K562 (cell line): ENCODE measurements around the gene PRKCE. TPM values are rescaled to one million over a fixed set of nuclear protein-coding genes. Genes with fewer than 3 reads are reported as not detected.

Experiments used
- ATAC-seq: fragments of 200-7000 bp; cut with Tn5 transposase; 3 replicates; pipeline ENCODE4 v1.9.1; 2020; ENCODE audit warnings: moderate library complexity
- BruUV-seq: library from RNA; stranded (reverse); fragments of 400-500 nt; replicated peaks from 2 replicates; lab custom pipeline; 2021; lab: Mats Ljungman, UMichigan
- CTCF ChIA-PET: fragments of 300-600 bp; formaldehyde crosslinking; extraction: SDS; loops from one replicate; lab custom pipeline; 2021; ENCODE audit warnings: low intra/inter-chr PET ratio; lab: Yijun Ruan, JAX
- POLR2A ChIA-PET: fragments of 300-600, 350-650 bp; sonication (Branson Sonifier 250); formaldehyde crosslinking; extraction: SDS; loops from one replicate; lab custom pipeline; 2021; ENCODE audit warnings: antibody characterized with exemption, inconsistent platforms; lab: Yijun Ruan, JAX
- DNase-seq, 4 experiments: peaks; one replicate each; pipeline versions ENCODE4 v3.0.0 to v3.0.0-alpha.2; 2011 to 2018; ENCODE audit warnings: low spot score in 3 of 4, mixed read lengths in 3 of 4; ENCODE audit errors: extremely low read depth in 1 of 4
- FAIRE-seq: peaks from 2 replicates; lab custom pipeline; 2011; peaks lifted over from hg19 to GRCh38; lab: Jason Lieb, UNC
- H2AFZ ChIP-seq: 2 replicates; pipeline ENCODE4 v1.6.0; 2011; ENCODE audit warnings: low read depth, low read length, control low read depth, inconsistent platforms
- H3K27ac ChIP-seq: fragments of 200-600 bp; 3 replicates; pipeline ENCODE4 v1.8.0; 2011; ENCODE audit warnings: low read depth, mild to moderate bottlenecking, control low read depth, inconsistent platforms, low read length, moderate library complexity, mixed read lengths; ENCODE audit errors: extremely low read depth
- H3K27me3 ChIP-seq, 2 experiments: fragments of 300-600 bp in 1 of 2; 2 replicates in 1 of 2; 3 replicates in 1 of 2; pipeline versions ENCODE4 v1.6.0 to v1.8.0; 2011; ENCODE audit warnings: inconsistent platforms in 2 of 2, low read length in 2 of 2, mild to moderate bottlenecking in 1 of 2, mixed read lengths in 1 of 2, moderate library complexity in 1 of 2; ENCODE audit not compliant: control insufficient read depth in 2 of 2, insufficient read depth in 2 of 2
- H3K36me3 ChIP-seq: fragments of 300-600 bp; 3 replicates; pipeline ENCODE4 v1.8.0; 2011; ENCODE audit warnings: mild to moderate bottlenecking, low read length, inconsistent platforms; ENCODE audit not compliant: control insufficient read depth, insufficient read depth
- H3K4me1 ChIP-seq, 2 experiments: fragments of 200-600 bp in 1 of 2; replicated peaks in 1 of 2; 2 replicates in 1 of 2; 3 replicates in 1 of 2; pipeline versions ENCODE4 v1.5.1 to v1.8.0; 2011; ENCODE audit warnings: inconsistent platforms in 2 of 2, low read length in 2 of 2, mild to moderate bottlenecking in 1 of 2, mixed read lengths in 1 of 2, moderate library complexity in 1 of 2; ENCODE audit not compliant: control insufficient read depth in 2 of 2, insufficient read depth in 2 of 2
- H3K4me2 ChIP-seq: 2 replicates; pipeline ENCODE4 v1.6.1; 2011; ENCODE audit warnings: low read length, control low read depth, inconsistent platforms, mixed read lengths; ENCODE audit not compliant: insufficient read depth
- H3K4me3 ChIP-seq: fragments of 200-600 bp; sonication (generic), shearing (Covaris generic); 2 replicates; pipeline ENCODE4 v1.5.1; 2016; ENCODE audit warnings: control low read depth, inconsistent platforms
- H3K79me2 ChIP-seq: fragments of 200-600 bp; 3 replicates; pipeline ENCODE4 v1.8.0; 2011; ENCODE audit warnings: low read length, inconsistent platforms; ENCODE audit not compliant: control insufficient read depth, insufficient read depth
- H3K9ac ChIP-seq, 2 experiments: 2 replicates each; pipeline versions ENCODE4 v1.6.0 to v1.6.1; 2011; ENCODE audit warnings: low read depth in 2 of 2, low read length in 2 of 2, control low read depth in 1 of 2, inconsistent platforms in 1 of 2, mild to moderate bottlenecking in 1 of 2, mixed read lengths in 1 of 2; ENCODE audit not compliant: insufficient read depth in 1 of 2
- H3K9me1 ChIP-seq: one replicate; pipeline ENCODE4 v1.6.0; 2011; ENCODE audit warnings: inconsistent platforms, mild to moderate bottlenecking, low read length, moderate library complexity; ENCODE audit not compliant: control insufficient read depth, insufficient read depth
- H3K9me3 ChIP-seq: replicated peaks from 2 replicates; pipeline ENCODE4 v1.5.1; 2011; ENCODE audit warnings: low read depth, low read length, inconsistent platforms; ENCODE audit not compliant: control insufficient read depth, insufficient read depth
- H4K20me1 ChIP-seq: replicated peaks from 2 replicates; pipeline ENCODE4 v1.6.1; 2011; ENCODE audit warnings: low read length, inconsistent platforms, mixed read lengths; ENCODE audit not compliant: control insufficient read depth, insufficient read depth
- BCL6 ChIP-seq: fragments of 250-450 bp; sonication (Bioruptor Pico); IDR thresholded peaks from 2 replicates; pipeline ENCODE4 v1.4.0; 2020
- C11orf30 ChIP-seq: fragments of 450-650 bp; IDR thresholded peaks from 2 replicates; pipeline ENCODE4 v1.6.1; 2016; ENCODE audit warnings: low read depth, mild to moderate bottlenecking
- MAFG ChIP-seq: fragments of 450-650 bp; conservative IDR thresholded peaks from 2 replicates; pipeline ENCODE4 v1.6.1; 2016; ENCODE audit warnings: missing genetic modification characterization, missing compliant biosample characterization
- MAX ChIP-seq: sonication (generic); formaldehyde crosslinking; IDR thresholded peaks from 2 replicates; pipeline ENCODE4 v1.9.0; 2022; ENCODE audit warnings: mild to moderate bottlenecking, missing genetic modification reagents
- NFE2L1 ChIP-seq: fragments of 450-650 bp; IDR thresholded peaks from 2 replicates; pipeline ENCODE4 v1.6.1; 2016; ENCODE audit warnings: missing genetic modification characterization, low read depth, mild to moderate bottlenecking, missing compliant biosample characterization, moderate library complexity, borderline replicate concordance
- NR2C2 ChIP-seq, 2 experiments: fragments of 200-800 bp in 1 of 2; sonication (Bioruptor generic) in 1 of 2; sonication (generic) in 1 of 2; formaldehyde crosslinking in 1 of 2; IDR thresholded peaks; 2 replicates each; pipeline versions ENCODE4 v1.6.1 to v1.8.0; 2016 to 2022; ENCODE audit warnings: mild to moderate bottlenecking in 1 of 2, missing compliant biosample characterization in 1 of 2, missing genetic modification characterization in 1 of 2, missing genetic modification reagents in 1 of 2
- POLR3G ChIP-seq: IDR thresholded peaks from 2 replicates; pipeline ENCODE4 v1.6.1; 2011; ENCODE audit not compliant: insufficient read length, insufficient replicate concordance; ENCODE audit errors: extremely low read depth
- THRAP3 ChIP-seq: fragments of 450-650 bp; IDR thresholded peaks from 2 replicates; pipeline ENCODE4 v1.6.1; 2016; ENCODE audit warnings: mild to moderate bottlenecking, inconsistent platforms, borderline replicate concordance
- ZNF316 ChIP-seq: fragments of 450-650 bp; IDR thresholded peaks from 2 replicates; pipeline ENCODE4 v1.6.1; 2016
- whole genome bisulfite sequencing: fragments of 100-300 bp; shearing (Covaris generic); methylation state at CpG from one replicate; pipeline ENCODE4 v1.1.6; 2016; ENCODE audit warnings: low coverage, mixed read lengths; ENCODE audit not compliant: insufficient coverage; ENCODE audit errors: missing lambda C conversion rate; 5-methylcytosine and 5-hydroxymethylcytosine counted together
- in situ Hi-C: fragments of 300-500 bp; cut with MboI; formaldehyde crosslinking; loops from 4 replicates; pipeline ENCODE4 v1.15.0; 2018; ENCODE audit warnings: inconsistent platforms, mixed read lengths
- intact Hi-C: fragments of 100-400 bp; cut with micrococcal nuclease; formaldehyde crosslinking; loops from 2 replicates; pipeline ENCODE4 v1.14.2; 2022
- polyA plus RNA-seq, 8 experiments: library from polyadenylated mRNA; depleted of rRNA in 4 of 8; stranded (reverse) in 5 of 8; unstranded in 3 of 8; fragments of >200 nt; fragmentation: Nextera tagmentation in 2 of 8; fragmentation: Illumina TruSeq in 1 of 8; extraction: Ambion mirVana in 2 of 8; extraction: Trizol in 1 of 8; gene quantifications; 2 replicates each; pipeline versions ENCODE4 v1.2.1 to v1.2.3, GENCODE V29; 2011 to 2014; ENCODE audit warnings: inconsistent platforms in 1 of 8, missing spikeins in 1 of 8
- total RNA-seq, 7 experiments: library from RNA; depleted of rRNA in 6 of 7; stranded (reverse); fragments of >200 nt in 6 of 7; fragmentation: Illumina TruSeq in 2 of 7; extraction: Trizol in 2 of 7; gene quantifications; 2 replicates each; pipeline versions ENCODE4 v1.2.1 to v1.2.3, GENCODE V29; 2011 to 2021; ENCODE audit warnings: low replicate concordance in 1 of 7

PRKCE gene
- total and polyA plus RNA-seq, 9 of the 15 experiments (the other 6 are each of a cell fraction or from before 2014, with no cell fraction given) = 0.06 to 1.0 (median 0.22) TPM; not detected in 1

DNA sequence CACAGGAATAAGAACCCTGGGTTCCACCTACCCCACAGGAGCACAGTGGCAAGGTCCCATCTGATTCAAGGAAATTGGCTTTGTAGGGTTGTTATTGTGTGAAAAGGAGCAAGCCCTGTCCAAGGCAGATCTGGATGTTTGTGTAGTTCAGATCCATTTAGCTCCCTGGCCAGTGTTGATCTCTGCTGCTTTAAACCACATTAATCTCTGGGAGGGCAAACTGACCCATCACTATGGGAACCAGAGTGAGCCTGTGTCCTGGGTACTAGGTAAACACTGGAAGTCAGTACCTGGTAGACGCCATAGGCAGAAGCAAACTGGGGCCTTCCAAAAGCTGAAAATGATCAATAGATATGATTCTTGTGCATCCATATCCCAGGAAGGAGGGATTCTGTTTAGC lies 374.2 kb downstream of the PRKCE start:
- no peak overlapping the region for H3K27ac ChIP-seq
- no peak overlapping the region for H3K4me3 ChIP-seq
- DNase-seq (no peak), FAIRE-seq (no peak), ATAC-seq (no peak)
- BruUV-seq = no TSS peak
- peaks cover 16 to 36% of the 10 kb centered on the region in 2 experiments; a peak in 4 of 5 replicates for H3K27me3 ChIP-seq
- H3K4me2 ChIP-seq = no peak overlapping the region
- no peaks in the 10 kb centered on the region for H3K9me1 ChIP-seq
- H3K4me1 ChIP-seq = no peaks in the 10 kb centered on the region; a peak in 1 of 5 replicates
- no peak overlapping the region for H3K9ac ChIP-seq
- 0 out of 2 replicates have a peak, but pooled peaks cover 2% of the 10 kb centered on the region for H3K9me3 ChIP-seq
- no peak overlapping the region for H2AFZ ChIP-seq
- 0% methylated on average over 1 of the region's 1 CpG for WGBS
- CTCF ChIA-PET = no interaction called here
- no peaks in the 10 kb centered on the region; the same call in 1 of the 2 replicates for H4K20me1 ChIP-seq
- in situ Hi-C loops (no loop called here), intact Hi-C loops (no loop called here)
- H3K79me2 ChIP-seq = no peaks in the 10 kb centered on the region
- TF ChIP-seq POLR3G (no peak), THRAP3 (no peak)
- H3K36me3 ChIP-seq = no peaks in the 10 kb centered on the region
- POLR2A ChIA-PET = no interaction called here

- H3K9ac ChIP-seq = no peak overlapping the region
- no peak overlapping the region for H2AFZ ChIP-seq
- intact Hi-C loops (no loop called here), in situ Hi-C loops (no loop called here)
- no peaks in the 10 kb centered on the region for H3K79me2 ChIP-seq
- H4K20me1 ChIP-seq = no peaks in the 10 kb centered on the region; the same call in 1 of the 2 replicates
- no peak for DNase-seq
- H3K4me3 ChIP-seq = no peak overlapping the region
- H3K9me3 ChIP-seq = no peaks in the 10 kb centered on the region
- FAIRE-seq = no peak
- H3K27me3 ChIP-seq = peaks cover 18 to 33% of the 10 kb centered on the region in 2 experiments; a peak in 4 of 5 replicates
- H3K27ac ChIP-seq = no peak overlapping the region
- BruUV-seq = no TSS peak
- peak; percentile 36; the same call in 1 of the 2 replicates for TF ChIP-seq ZNF316
- TF ChIP-seq MAX = no peak
- no peak for TF ChIP-seq NR2C2 (CRISPR knock-in tag; IDR thresholded peaks at IDR 0.05)
- no peak for TF ChIP-seq NR2C2 (tag; IDR thresholded peaks at IDR 0.05)
- TF ChIP-seq MAFG (tag) = peak; percentile 35
- TF ChIP-seq BCL6 (CRISPR knock-in tag) = no peak
- peak; percentile 36; the same call in 1 of the 2 replicates for TF ChIP-seq C11orf30
- no peak for TF ChIP-seq NFE2L1 (tag)
- ATAC-seq = no peak
- H3K9me1 ChIP-seq = no peaks in the 10 kb centered on the region
- H3K4me2 ChIP-seq = no peak overlapping the region
- H3K4me1 ChIP-seq = no peaks in the 10 kb centered on the region
- ChIA-PET POLR2A (no interaction called here), CTCF (no interaction called here)
- no peaks in the 10 kb centered on the region for H3K36me3 ChIP-seq
- WGBS = 0% methylated on average over 1 of the region's 1 CpG
Measured at GRCh38 chr2:46026431-46026830, 375.0 kb downstream of the PRKCE start.
